Lower lobe of right lung (tissue), 2 donors: Measurements from ENCODE around the gene TNIP3. TPM values are rescaled to one million over a fixed set of nuclear protein-coding genes. Genes with fewer than 3 reads are reported as not detected.
"Not testable (repeated sequence)": the region's sequence is repeated elsewhere in the genome, so short reads cannot be mapped to it uniquely, and the experiment has no call there.

ENCODE experiments used
- ATAC-seq, 2 donors: fragments of 200-7000 bp; cut with Tn5 transposase; one replicate each; pipeline ENCODE4 v1.9.1; 2020 to 2022; ENCODE audit warnings: mild to moderate bottlenecking in 2 of 2, moderate library complexity in 2 of 2
- DNase-seq: peaks from one replicate; pipeline ENCODE4 v3.0.0-alpha.2; 2020
- H3K27ac ChIP-seq: fragments of 200-600 bp; one replicate; pipeline ENCODE4 v1.8.0; 2022
- H3K27me3 ChIP-seq: fragments of 200-600 bp; one replicate; pipeline ENCODE4 v1.8.0; 2022; ENCODE audit warnings: low read depth
- H3K36me3 ChIP-seq: fragments of 200-600 bp; one replicate; pipeline ENCODE4 v1.8.0; 2022; ENCODE audit warnings: mild to moderate bottlenecking
- H3K4me1 ChIP-seq: fragments of 200-600 bp; one replicate; pipeline ENCODE4 v1.8.0; 2022
- H3K4me3 ChIP-seq: fragments of 200-600 bp; one replicate; pipeline ENCODE4 v1.8.0; 2022; ENCODE audit warnings: mild to moderate bottlenecking
- H3K9me3 ChIP-seq: fragments of 200-600 bp; one replicate; pipeline ENCODE4 v1.8.0; 2022
- intact Hi-C: fragments of 100-400 bp; cut with DNase I; formaldehyde crosslinking; loops from one replicate; pipeline ENCODE4 v1.11.0; 2022
- long read RNA-seq: library from polyadenylated mRNA; unstranded; transcript quantifications from one replicate; pipeline ENCODE4 v2.0.0, GENCODE V29; 2021
- total RNA-seq: library from RNA; stranded (reverse); fragmentation: NEBNext Ultra II Directional; extraction: Animal tissue kit (Norgen Biotek cat#: 25700); gene quantifications from one replicate; pipeline ENCODE4 v1.2.1, GENCODE V29; 2021
- TF ChIP-seq, protein P1 (sequence below): fragments of 200-600 bp; IDR thresholded peaks from one replicate; pipeline ENCODE4 v1.8.0; 2022; ENCODE audit warnings: antibody characterized with exemption, mild to moderate bottlenecking
- donor health status: DM: no; HTN: yes; CAD: no; lungs with severe emphysema.

TNIP3 gene, protein sequence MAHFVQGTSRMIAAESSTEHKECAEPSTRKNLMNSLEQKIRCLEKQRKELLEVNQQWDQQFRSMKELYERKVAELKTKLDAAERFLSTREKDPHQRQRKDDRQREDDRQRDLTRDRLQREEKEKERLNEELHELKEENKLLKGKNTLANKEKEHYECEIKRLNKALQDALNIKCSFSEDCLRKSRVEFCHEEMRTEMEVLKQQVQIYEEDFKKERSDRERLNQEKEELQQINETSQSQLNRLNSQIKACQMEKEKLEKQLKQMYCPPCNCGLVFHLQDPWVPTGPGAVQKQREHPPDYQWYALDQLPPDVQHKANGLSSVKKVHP
- total RNA-seq, result 0.95 TPM
- long read RNA-seq, partial matches to known transcripts, result 0 of 1 reads
- long read RNA-seq, other reads (novel, unspliced or antisense), result 1 of 1 reads

DNA sequence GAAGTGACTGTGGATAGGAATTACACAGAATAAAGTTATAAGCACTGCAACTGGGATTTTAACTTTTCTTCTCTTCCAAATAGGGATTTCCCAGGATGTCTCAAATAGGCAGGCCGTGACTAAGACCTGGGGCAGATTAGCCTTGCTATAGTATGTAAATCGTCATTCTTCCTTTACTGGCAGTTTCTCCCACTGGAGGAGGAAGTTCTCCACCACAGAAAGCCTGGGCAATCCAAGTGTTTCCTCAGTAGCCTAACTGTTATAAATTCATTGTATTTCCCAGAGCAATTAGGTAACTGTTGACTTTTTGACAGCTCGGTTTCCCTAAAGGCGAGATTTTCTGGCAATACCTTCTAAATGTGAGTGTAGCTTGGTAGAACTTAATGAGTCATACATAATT is at the start of gene TNIP3:
TNIP3 (minus strand) TSS at position 31 of the 400 bp plus-strand sequence. CDS start 196 bp downstream, outside the sequence.
- H3K36me3 ChIP-seq, result no peaks in the 10 kb centered on the region
- no peaks in the 10 kb centered on the region for H3K27me3 ChIP-seq
- H3K9me3 ChIP-seq, result no peaks in the 10 kb centered on the region
- no peaks in the 10 kb centered on the region for H3K4me1 ChIP-seq
- H3K4me3 ChIP-seq, result no peak within 1 kb of the TSS
- intact Hi-C loops, result no loop called here
- H3K27ac ChIP-seq, result no peak within 1 kb of the TSS
- TF ChIP-seq, protein P1, sequence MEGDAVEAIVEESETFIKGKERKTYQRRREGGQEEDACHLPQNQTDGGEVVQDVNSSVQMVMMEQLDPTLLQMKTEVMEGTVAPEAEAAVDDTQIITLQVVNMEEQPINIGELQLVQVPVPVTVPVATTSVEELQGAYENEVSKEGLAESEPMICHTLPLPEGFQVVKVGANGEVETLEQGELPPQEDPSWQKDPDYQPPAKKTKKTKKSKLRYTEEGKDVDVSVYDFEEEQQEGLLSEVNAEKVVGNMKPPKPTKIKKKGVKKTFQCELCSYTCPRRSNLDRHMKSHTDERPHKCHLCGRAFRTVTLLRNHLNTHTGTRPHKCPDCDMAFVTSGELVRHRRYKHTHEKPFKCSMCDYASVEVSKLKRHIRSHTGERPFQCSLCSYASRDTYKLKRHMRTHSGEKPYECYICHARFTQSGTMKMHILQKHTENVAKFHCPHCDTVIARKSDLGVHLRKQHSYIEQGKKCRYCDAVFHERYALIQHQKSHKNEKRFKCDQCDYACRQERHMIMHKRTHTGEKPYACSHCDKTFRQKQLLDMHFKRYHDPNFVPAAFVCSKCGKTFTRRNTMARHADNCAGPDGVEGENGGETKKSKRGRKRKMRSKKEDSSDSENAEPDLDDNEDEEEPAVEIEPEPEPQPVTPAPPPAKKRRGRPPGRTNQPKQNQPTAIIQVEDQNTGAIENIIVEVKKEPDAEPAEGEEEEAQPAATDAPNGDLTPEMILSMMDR, result no peak
- no peak for DNase-seq
- ATAC-seq, result peak in 1 of 2 donors; percentile 77

DNA sequence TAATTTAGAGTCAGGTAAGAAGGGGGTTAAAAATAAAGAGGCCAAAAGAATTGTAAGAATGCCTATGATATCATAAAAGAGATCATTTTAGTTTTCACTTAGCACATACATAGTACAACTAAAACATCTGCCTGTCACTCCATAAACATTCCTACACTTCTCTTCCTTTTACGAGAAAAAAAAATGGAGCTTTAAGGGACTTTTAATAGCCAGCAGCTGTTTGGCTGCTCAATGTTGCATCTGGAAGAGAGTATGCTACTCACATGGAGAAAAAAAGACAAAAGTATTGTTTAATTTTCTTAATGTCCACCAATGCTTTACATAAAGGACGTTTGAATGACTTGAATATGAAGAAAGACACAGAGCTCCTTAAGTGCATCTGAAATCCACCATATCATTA is 48.7 kb upstream of the TNIP3 start:
- TF ChIP-seq, protein P1, result no peak
- Histone ChIP-seq H3K4me3 (no peak overlapping the region), H3K27me3 (no peaks in the 10 kb centered on the region), H3K27ac (no peak overlapping the region), H3K9me3 (no peaks in the 10 kb centered on the region), H3K36me3 (no peaks in the 10 kb centered on the region), H3K4me1 (no peaks in the 10 kb centered on the region)
- ATAC-seq (no peak), DNase-seq (no peak)
- intact Hi-C loops, result no loop called here

DNA sequence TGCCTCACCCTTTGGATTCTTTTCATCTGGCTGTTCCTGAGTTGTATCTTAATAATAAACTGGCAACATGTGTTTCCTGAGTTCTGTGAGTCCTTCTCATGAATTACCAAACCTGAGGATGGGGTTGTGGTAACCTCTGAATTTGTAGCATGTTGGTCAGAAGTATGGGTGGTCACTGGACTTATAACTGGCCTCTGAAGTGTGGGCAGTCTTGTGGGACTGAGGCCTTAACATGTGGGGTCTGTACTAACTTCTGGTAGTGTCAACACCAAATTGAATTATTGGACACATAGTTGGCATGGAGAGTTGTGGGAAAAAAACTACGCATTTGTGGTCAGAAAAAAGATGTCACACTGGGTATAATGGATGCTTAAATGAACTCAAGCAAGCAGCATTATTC is 45.0 kb upstream of the TNIP3 start:
- H3K9me3 ChIP-seq, result no peaks in the 10 kb centered on the region
- intact Hi-C loops, result no loop called here
- no peak overlapping the region for H3K27ac ChIP-seq
- ATAC-seq, result no peak
- H3K27me3 ChIP-seq, result no peaks in the 10 kb centered on the region
- H3K4me1 ChIP-seq, result no peaks in the 10 kb centered on the region
- TF ChIP-seq, protein P1, result no peak
- no peak overlapping the region for H3K4me3 ChIP-seq
- no peak for DNase-seq
- no peaks in the 10 kb centered on the region for H3K36me3 ChIP-seq

DNA sequence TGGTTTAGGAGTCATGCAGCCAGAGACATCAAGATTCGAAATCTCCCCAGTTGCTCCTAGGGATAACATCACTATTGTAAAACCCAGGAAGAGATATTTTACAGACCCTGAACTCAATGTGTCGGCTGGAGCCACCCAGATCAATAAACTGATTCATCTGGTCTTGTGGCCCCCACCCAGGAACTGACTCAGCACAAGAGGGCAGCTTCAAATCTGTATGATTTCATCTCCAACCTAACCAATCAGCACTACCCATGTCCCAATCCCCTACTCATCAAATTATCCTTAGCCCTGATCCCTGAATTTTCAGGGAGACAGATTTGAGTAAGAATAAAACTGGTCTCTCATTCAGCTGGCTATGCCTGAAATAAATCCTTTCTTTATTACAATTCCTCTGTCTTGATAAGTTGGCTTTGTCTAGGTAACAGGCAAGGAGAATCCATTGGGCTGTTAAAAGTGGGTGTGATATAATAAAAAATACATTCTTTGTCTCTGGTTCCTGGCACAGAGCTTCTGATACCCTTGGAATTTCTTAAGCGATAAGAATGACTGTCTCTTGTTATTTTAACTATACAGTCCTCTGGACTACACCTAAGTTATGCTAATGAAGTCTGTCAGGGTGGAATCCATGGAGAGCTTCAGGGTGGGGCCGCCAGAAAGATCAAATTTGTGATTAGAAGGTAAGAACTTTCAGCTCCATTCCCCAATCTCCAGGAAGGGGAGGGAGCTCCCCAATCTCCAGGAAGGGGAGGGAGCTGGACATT is 44.3 kb upstream of the TNIP3 start:
- no peaks in the 10 kb centered on the region for H3K27me3 ChIP-seq
- H3K4me3 ChIP-seq, result no peak overlapping the region
- no peak overlapping the region for H3K27ac ChIP-seq
- no peaks in the 10 kb centered on the region for H3K4me1 ChIP-seq
- no peaks in the 10 kb centered on the region for H3K9me3 ChIP-seq
- DNase-seq (no peak), ATAC-seq (no peak)
- no peaks in the 10 kb centered on the region for H3K36me3 ChIP-seq
- TF ChIP-seq, protein P1, result no peak
- intact Hi-C loops, result no loop called here

DNA sequence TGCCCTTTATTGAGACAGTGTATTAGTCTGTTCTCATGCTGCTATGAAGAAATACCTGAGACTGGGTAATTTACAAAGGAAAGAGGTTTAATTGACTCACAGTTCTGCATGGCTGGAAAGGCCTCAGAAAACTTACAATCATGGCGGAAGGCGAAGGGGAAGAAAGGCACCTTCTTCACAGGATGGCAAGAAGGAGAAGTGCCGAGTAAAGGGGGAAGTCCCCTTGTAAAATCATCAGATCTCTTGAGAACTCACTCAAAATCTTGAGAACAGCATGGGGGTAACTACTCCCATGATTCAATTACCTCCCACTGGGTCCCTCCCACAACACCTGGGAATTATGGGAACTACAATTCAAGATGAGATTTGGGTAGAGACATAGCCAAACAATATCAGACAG is 41.7 kb upstream of the TNIP3 start:
- H3K9me3 ChIP-seq, H3K27ac ChIP-seq, H3K27me3 ChIP-seq, H3K36me3 ChIP-seq, intact Hi-C loops, H3K4me1 ChIP-seq, ATAC-seq, H3K4me3 ChIP-seq, DNase-seq: not testable (repeated sequence)
